HUDEP-2 (cell line): Measurements from ENCODE around the gene NPR1.
A peak's percentile ranks its signal among the peaks of the same experiment; 100 is the strongest.

Experiments
- DNase-seq, 76 experiments: peaks; one replicate each; lab custom pipeline; 2025; ENCODE audit not compliant: unreplicated experiment in 76 of 76; lab: John Stamatoyannopoulos, UW

NPR1 gene

DNA sequence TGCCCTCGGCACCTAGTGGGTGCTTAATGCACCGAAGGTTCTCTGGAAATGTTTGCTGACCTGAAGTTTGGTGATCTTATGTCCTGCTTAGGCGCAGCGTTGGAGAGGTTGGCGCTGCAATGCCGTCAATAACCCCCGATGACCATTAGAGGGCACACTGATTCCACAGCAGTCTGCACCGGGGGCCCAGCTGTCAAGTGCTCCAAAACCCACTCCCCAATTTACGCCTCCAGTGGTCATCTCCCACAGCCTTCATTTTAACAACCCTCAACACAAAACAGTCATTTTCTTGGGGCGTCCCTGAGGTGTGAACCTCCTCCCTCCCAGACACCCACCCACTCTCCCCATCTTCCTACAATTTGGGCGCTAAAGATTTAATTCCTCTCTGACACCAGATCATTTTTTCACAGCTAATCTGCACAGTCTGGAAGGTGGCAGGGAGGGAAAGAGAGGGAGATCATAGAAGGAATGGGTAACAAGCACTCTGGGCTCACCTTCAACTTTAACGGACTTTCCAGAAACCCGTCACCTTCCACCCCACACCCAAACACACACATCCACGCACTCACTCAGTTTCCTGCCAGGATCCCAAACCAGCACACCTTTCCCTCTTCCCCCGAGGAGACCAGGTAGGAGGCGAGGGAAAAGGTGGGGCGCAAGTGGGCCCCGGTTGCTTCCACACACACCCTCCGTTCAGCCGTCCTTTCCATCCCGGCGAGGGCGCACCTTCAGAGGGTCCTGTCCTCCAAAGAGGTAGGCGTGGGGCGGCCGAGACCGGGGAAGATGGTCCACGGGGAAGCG, 570 bp upstream of the NPR1 start:
- DNase-seq = peak in 23 of 76 experiments; percentile 3 to 40 (median 27)

DNA sequence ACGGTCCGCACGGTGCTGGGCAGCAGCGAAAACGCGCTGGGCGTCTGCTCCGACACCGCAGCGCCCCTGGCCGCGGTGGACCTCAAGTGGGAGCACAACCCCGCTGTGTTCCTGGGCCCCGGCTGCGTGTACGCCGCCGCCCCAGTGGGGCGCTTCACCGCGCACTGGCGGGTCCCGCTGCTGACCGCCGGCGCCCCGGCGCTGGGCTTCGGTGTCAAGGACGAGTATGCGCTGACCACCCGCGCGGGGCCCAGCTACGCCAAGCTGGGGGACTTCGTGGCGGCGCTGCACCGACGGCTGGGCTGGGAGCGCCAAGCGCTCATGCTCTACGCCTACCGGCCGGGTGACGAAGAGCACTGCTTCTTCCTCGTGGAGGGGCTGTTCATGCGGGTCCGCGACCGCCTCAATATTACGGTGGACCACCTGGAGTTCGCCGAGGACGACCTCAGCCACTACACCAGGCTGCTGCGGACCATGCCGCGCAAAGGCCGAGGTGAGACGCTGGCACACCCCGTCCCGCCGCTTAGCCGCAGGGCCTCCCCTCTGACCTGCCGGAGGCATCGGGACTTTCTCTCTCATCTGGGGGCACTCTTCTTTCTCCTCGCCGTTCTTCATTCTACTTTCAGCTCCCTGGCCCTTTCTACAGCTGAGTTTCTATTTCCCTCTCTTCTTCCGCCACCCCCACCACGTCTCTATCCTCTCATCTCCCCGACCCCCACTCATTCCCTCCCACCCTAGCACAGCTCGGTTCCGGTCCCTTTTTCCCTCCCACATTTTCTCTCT, 1.0 kb downstream of the NPR1 start:
- DNase-seq = no peak

DNA sequence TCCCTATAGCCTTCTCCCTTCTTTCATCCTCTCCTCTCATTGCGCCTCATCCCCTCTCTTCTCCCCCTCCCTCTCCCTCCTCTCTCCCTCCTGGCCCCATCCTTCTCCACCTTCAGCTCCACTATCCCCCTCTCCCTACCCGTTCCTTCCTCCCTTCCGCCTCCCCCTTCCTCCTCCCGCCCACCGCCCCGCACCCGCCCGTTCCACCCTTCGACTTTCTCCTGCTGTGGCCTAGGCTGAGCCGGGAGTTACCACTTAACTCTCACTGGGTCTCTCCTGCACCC, 1.6 kb downstream of the NPR1 start:
- DNase-seq = no peak

DNA sequence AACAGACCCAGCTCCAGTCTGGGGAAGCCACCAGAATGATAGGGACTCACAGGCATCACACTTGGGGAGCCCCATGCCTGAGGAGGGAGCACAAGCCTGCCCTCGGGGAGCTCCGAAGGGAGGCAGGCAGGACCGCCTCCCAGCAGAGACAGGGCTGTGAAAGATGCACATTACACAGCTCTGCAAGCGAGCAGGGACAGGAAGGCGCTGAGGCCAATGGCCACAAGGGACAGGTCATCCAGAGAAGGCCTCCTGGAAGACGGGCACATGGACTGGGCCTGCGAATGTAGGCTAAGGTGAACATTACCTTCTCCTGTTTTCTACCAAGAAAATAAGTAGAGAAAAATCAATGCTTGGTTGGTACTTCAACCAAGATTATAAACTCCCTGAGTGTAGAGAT, 4.2 kb downstream of the NPR1 start:
- no peak for DNase-seq

DNA sequence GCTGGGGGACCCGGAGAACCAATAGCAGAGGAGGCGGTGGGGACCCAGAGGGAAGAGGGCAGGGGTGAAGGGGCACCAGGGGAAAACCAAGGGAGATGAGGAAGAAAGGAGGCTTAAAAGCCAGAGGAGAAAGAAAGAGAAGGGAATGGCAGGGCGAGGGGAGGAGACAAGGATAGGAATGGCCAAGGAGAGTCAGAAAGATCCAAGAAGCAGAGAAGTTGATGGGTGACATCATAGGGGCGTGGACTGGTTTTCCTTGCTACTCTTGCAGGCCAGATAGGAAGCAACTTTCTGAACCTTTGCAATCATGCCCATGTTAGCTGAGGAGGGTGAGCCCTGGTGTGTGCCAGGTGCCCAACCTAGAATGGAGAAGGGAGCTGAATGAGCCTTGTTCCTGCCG, 5.4 kb downstream of the NPR1 start:
- no peak for DNase-seq

DNA sequence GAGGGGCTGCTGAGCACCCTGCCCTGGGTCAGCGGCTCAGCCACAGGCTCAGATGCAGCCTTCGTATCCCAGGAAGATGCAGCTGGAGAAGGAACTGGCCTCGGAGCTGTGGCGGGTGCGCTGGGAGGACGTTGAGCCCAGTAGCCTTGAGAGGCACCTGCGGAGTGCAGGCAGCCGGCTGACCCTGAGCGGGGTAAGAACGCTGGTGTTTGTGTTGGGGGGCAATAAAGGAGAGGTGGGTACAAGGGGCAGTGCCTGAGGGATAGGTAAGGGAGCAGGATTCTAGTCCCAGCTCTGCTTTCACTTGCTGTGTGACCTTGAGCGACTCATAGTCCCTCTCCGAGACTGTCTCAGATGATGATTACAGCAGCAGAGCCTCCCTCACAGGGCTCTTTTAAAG, 6.4 kb downstream of the NPR1 start:
- DNase-seq = no peak

DNA sequence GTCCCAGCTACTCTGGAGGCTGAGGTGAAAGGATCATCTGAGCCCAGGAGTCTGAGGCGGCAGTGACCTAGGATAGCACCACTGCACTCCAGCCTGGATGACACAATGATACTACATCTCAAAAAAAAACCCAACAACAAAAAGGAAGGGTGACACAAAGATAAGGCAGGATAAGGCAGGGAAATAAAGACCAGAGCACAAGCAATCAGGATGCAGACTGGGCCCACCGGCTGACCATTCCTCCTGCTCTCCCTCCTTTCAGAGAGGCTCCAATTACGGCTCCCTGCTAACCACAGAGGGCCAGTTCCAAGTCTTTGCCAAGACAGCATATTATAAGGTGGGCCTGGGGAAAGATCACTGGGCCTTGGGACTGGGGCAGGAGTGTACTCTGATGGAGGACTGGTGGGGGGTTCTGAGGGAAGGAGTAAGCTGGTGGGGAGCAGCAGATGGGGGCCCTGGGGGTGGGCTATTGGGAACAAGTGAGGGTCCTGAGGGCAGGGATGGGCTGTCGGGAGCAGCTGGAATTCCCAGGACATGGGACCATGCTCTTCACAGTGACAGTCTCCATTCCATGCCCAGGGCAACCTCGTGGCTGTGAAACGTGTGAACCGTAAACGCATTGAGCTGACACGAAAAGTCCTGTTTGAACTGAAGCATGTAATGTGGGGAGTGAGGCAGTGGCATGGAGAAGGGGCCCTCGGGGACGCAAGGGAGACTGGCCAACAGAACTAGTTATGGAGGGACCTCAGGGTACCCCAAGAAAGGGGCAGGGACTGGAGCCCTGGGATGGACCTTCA, 7.3 kb downstream of the NPR1 start:
- no peak for DNase-seq

DNA sequence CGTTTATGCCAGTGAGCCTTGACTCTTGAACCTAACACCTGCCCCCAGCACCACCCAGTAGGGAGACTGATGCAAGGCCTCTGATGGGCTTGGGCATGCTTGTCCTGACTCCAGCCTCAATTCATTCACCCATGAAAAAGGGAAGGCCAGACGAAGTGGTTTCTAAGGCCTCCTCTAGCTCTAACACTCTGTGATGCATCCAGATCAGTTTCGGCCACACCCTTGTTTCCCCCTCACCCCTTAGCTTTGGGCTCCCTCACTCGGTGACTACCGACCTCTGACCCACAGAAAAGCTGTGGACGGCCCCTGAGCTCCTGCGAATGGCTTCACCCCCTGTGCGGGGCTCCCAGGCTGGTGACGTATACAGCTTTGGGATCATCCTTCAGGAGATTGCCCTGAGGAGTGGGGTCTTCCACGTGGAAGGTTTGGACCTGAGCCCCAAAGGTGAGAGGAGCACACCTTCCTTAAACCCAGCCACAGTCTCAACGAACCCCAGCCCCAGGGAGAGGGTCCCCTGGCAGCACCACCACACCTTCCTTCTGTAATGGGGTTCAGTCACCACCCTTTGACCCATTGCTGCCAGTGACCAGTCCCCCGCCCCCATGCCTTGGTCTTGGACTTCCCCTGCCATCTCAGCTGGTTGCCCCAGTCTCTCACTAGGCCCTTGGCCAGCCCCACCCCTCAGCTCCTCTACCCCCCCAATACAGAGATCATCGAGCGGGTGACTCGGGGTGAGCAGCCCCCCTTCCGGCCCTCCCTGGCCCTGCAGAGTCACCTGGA, 9.0 kb downstream of the NPR1 start:
- DNase-seq = no peak

DNA sequence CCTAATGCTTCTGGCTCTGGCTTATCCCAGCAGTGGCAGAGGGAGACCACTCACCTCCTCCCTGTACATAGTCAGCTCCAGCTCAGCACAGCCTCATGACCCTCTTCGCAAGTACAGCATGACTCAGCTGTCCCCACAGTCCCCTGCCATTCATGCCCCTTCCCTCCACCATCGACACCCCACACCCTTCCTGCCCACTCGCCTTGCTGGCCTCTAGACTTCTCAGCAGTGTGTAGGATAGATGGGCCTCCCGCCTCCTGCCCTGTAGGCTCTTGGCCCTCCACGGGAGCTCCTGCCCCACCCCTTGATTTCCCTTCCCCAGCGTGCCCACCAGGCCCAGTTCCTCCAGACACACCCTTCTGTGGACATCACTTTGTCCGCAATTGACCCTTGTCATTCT, 9.8 kb downstream of the NPR1 start:
- no peak for DNase-seq

DNA sequence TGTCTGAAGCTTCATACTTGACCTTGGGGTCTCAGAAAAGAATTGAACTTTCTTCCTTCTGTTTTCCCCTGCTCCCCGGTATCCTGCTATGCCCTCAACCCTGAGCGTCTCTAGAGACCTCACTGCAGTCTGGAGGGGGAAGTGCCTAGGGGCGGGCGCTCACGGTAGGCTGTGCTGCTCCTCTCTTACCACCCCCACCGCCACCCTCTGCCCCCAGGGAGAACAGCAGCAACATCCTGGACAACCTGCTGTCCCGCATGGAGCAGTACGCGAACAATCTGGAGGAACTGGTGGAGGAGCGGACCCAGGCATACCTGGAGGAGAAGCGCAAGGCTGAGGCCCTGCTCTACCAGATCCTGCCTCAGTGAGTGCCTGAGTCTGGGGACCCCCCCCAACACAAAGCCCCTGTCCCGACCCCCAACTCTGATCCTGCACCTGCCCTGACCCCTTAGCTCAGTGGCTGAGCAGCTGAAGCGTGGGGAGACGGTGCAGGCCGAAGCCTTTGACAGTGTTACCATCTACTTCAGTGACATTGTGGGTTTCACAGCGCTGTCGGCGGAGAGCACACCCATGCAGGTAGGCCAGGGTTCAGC, 10.3 kb downstream of the NPR1 start:
- DNase-seq = no peak

DNA sequence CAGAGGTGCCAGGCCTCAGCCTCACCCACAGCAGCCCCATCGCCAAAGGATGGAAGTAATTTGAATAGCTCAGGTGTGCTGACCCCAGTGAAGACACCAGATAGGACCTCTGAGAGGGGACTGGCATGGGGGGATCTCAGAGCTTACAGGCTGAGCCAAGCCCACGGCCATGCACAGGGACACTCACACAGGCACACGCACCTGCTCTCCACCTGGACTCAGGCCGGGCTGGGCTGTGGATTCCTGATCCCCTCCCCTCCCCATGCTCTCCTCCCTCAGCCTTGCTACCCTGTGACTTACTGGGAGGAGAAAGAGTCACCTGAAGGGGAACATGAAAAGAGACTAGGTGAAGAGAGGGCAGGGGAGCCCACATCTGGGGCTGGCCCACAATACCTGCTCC, 15.0 kb downstream of the NPR1 start:
- no peak for DNase-seq

DNA sequence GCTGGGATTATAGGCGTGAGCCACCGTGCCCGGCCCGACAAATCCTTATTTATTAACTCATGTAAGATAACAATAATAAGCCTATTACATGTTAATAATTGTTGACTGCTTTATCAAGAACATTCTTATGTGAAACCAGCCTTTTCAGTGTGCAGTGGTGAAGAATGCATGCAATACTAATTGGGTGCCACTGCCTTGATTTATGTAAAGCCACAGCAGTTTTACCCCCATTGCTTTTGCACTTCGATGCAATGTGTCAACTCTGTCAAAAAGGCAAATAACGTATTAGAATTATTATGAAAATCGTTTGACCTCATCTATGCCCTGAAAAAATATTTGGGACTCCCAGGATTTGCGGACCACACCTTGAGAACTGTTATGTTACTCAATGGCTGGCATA, 18.3 kb downstream of the NPR1 start:
- no peak for DNase-seq

DNA sequence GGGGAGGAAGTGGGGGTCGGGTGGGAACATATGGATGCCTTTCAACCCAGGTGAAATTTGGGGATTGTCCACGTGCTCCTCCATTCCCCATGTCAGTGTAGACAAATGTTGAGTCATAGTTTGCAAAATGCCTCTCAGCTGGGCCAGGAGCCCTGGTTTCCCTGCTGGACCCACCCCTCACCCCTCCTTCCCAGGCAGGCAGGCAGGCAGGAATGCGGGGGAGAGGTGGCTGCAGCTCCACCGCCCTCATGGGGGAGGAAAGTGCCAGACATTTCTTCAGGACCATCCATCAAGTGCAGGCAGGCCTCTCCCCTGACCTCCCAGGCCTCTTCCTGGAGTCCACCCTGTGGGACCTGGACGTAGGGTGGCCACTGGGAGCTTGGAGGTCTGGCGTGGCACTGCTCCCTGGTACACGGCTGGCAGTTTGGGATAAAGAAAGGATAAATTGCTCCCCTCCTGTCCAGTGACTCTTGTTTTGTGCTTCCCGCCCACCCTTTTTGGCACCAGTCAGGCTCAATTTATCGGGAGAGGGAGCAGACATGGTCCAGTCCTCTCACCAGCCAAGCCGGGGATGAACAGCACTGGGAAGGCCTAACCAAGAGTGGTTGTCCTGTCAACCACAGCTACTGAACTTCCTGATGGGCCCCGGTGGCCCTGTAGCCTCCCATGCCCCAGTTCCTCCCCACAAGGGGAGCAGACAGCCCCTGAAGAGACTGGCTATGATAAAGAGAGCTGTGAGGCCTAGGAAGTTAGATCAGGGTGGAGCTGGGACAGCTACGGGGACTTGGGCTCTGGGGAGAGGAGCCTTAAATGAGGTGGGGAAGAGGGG, 18.9 kb downstream of the NPR1 start:
- DNase-seq = peak in 3 of 76 experiments; percentile 2 to 29 (median 8)

DNA sequence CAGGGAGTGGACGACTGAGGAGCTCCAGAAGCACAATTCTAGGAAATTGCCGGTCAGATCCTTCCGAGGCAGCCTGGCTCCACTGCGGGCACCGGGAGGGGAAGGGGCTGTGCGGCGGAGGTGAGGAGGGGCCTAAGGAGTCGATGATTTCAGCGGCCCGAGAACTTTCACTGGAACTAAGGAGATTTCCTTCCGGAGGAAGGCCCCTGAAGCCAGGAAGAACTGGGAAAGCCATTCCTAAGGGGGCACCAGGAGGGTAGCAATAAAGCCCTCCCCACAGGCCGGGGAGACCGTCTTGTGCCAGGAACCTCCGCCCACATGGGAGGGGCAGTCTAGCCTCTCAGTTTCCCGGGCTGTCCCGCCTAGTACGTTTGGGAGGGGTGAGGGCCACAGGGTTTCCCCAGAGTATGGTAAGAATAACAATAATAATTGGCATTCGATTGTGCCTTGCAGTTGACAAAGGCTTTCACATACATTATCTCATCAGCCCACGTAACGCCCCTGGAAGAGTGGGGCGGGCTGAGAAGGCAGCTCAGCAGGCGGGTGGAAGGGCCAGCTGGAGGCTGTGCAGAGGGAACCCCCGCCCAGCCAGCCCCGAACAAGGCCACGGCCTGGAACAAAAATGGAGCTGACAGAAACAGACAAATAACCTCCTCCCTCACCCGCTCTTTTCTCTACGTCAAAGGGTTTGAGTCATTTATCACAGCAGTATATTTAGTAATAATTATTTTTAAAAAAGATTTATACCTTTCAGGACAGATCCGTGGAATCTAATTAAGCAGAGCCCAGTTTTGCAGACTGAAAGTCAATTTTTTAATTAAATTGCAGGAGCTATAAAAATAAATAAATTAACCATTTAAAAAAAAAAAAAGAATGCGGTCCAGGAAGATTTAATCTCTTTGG, 19.8 kb downstream of the NPR1 start:
- DNase-seq = peak in 41 of 76 experiments; percentile 5 to 61 (median 36)

DNA sequence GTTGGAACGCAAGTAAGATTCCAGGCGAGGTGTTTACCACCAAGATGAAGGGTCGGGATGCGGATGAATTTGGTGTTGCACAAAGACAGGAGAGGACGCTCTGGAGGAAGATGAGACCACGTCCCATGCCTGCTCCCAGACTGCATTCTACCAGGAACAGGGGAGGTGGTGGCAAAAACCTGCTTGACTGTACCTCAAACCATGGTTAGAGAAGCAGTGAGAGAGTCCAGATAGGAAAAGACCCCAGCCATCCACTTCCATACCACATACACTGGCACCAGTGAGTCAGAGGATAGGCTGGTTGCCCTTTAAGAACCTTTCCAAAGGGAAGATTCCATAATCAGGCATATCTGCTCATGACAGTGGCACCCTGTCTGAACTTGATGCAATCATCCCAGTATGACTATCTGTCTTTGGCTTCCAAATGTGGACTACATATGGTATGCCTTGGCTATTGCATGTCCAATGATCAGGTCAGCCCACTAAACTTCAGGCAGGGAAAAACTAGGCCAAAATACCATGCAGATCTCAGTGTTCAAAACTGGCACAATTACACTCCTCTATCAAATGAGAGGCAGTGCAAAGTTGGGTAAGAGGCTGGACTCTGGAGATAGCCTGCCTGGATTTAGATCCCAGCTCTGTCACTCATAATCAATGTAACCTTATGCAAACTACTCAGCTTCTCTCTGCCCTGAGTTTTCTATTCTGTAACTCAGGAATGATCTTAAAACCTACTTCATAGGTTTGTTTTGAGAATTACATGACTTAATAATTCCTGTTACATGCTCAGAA, 20.6 kb downstream of the NPR1 start:
- DNase-seq = no peak

DNA sequence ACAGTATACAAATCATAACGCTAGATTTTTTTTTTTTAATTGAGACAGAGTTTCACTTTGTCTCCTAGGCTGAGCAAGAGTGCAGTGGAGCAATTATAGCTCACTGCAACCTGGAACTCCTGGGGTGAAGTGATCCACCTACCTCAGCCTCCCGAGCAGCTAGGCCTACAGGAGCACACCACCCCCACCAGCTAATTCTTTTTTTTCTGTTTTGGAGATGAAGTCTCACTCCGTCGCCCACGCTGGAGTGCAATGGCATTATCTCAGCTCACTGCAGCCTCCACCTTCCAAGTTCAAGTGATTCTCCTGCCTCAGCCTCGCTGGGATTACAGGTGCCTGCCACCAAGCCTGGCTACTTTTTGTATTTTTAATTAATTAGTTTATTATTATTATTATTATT, 21.3 kb downstream of the NPR1 start:
- DNase-seq = no peak

DNA sequence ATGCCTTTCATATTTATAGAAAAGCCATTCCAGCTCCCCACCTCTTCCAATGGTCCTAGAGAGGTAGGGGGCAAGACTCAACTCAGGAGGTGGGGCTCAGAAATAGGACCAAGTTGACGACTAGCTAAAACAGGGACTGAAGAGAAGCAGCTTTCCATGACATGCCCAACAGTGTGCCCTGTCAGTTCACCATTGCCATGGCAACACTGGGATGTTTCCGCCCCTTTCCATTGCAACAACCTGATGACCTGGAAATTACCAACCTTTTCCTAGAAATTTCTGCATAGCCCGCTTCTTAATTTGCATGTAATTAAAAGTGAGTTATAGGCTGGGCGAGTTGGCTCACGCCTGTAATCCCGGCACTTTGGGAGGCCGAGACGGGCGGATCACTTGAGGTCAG, 27.0 kb downstream of the NPR1 start:
- no peak for DNase-seq

DNA sequence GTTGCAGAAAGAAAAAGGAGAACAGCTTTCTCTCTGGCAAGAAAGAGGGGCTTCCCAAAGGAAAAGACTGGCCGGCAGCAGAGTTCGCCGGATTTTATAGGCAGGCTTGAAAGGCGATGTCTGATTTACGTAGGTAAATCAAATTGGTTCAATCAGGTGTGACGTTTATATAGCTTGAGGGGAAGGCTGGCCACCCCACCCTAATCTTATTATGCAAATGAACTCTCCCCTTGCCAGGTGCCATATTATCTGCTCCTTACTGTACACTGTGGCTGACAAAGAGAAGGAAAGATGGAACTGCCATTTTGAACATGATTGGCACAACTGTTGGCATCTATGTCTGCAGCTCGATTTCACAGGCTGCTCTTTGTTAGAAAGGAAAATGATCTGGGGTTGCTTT, 32.5 kb downstream of the NPR1 start:
- no peak for DNase-seq
